NB4 (cell line): ENCODE results near the gene SPARCL1.

Experiments
- CTCF ChIP-seq: IDR thresholded peaks from one replicate; pipeline ENCODE4 v1.5.1; 2012; ENCODE audit warnings: low read depth, low read length
- MYC ChIP-seq: IDR thresholded peaks from 2 replicates; pipeline ENCODE4 v1.6.1; 2011; ENCODE audit warnings: low read depth, low read length
- POLR2A ChIP-seq: IDR thresholded peaks from 2 replicates; pipeline ENCODE4 v1.6.1; 2011; ENCODE audit warnings: mild to moderate bottlenecking; ENCODE audit not compliant: insufficient read length; ENCODE audit errors: extremely low read depth

- TF ChIP-seq CTCF: no peak
- TF ChIP-seq POLR2A: no peak
- TF ChIP-seq MYC: no peak
Measured at GRCh38 chr4:87433342-87433741, 95.8 kb downstream of the SPARCL1 start.
